OCI-LY1 (cell line): ENCODE measurements around the gene SLC30A4.

Source experiments
- H2AFZ ChIP-seq: fragments of 200-600 bp; sonication (generic), shearing (Covaris generic); 2 replicates; pipeline ENCODE4 v1.6.0; 2014; ENCODE audit warnings: antibody characterized with exemption, mild to moderate bottlenecking, low read length
- H3F3A ChIP-seq: fragments of 200-600 bp; sonication (generic), shearing (Covaris generic); 2 replicates; pipeline ENCODE4 v1.6.0; 2014; ENCODE audit warnings: mild to moderate bottlenecking, antibody characterized with exemption, low read length, moderate library complexity; ENCODE audit not compliant: insufficient read depth
- H3K27ac ChIP-seq: fragments of 200-600 bp; sonication (generic); 2 replicates; pipeline ENCODE4 v1.5.1; 2014; ENCODE audit warnings: low read length, mixed run types, mild to moderate bottlenecking, low read depth; ENCODE audit not compliant: poor library complexity, severe bottlenecking
- H3K27me3 ChIP-seq: fragments of 200-600 bp; sonication (generic); 2 replicates; pipeline ENCODE4 v1.6.0; 2014; ENCODE audit warnings: antibody characterized with exemption, mild to moderate bottlenecking, low read length, moderate library complexity; ENCODE audit not compliant: insufficient read depth
- H3K36me3 ChIP-seq: fragments of 200-600 bp; sonication (generic); 2 replicates; pipeline ENCODE4 v1.6.1; 2014; ENCODE audit warnings: mild to moderate bottlenecking, antibody characterized with exemption, low read length, moderate library complexity, mixed read lengths; ENCODE audit not compliant: insufficient read depth
- H3K4me1 ChIP-seq: fragments of 200-600 bp; sonication (generic); 2 replicates; pipeline ENCODE4 v1.5.1; 2014; ENCODE audit warnings: mild to moderate bottlenecking, low read length, moderate library complexity; ENCODE audit not compliant: insufficient read depth, severe bottlenecking
- H3K4me2 ChIP-seq: fragments of 200-600 bp; sonication (generic), shearing (Covaris generic); 2 replicates; pipeline ENCODE4 v1.6.1; 2014; ENCODE audit warnings: low read length
- H3K4me3 ChIP-seq: fragments of 200-600 bp; sonication (generic); 2 replicates; pipeline ENCODE4 v1.5.1; 2014; ENCODE audit warnings: low read length, low read depth, mild to moderate bottlenecking, mixed read lengths; ENCODE audit not compliant: poor library complexity, severe bottlenecking
- H3K79me2 ChIP-seq: fragments of 200-600 bp; shearing (Covaris generic); 2 replicates; pipeline ENCODE4 v1.6.1; 2016; ENCODE audit warnings: mixed run types, low read length, mixed read lengths; ENCODE audit not compliant: insufficient read depth
- H3K9ac ChIP-seq: fragments of 200-600 bp; sonication (generic), shearing (Covaris generic); 2 replicates; pipeline ENCODE4 v1.6.1; 2014; ENCODE audit warnings: mild to moderate bottlenecking, low read length, mixed read lengths
- H3K9me2 ChIP-seq: fragments of 200-600 bp; sonication (generic), shearing (Covaris generic); 2 replicates; pipeline ENCODE4 v1.6.1; 2014; ENCODE audit warnings: low read depth, mild to moderate bottlenecking, low read length, mixed read lengths
- H3K9me3 ChIP-seq: fragments of 200-600 bp; shearing (Covaris generic); 2 replicates; pipeline ENCODE4 v1.6.1; 2014; ENCODE audit warnings: low read length, mixed read lengths
- H4K20me1 ChIP-seq: fragments of 200-600 bp; sonication (generic), shearing (Covaris generic); 2 replicates; pipeline ENCODE4 v1.6.0; 2016; ENCODE audit warnings: mild to moderate bottlenecking, low read length; ENCODE audit not compliant: insufficient read depth
- EZH2 ChIP-seq: fragments of 200-600 bp; sonication (generic), shearing (Covaris generic); IDR thresholded peaks from 2 replicates; pipeline ENCODE4 v1.8.0; 2017; ENCODE audit warnings: borderline replicate concordance, mixed run types, mild to moderate bottlenecking, antibody characterized with exemption, low read length, moderate library complexity, mixed read lengths
- TF ChIP-seq, protein P1 (sequence below): fragments of 200-600 bp; sonication (generic), shearing (Covaris generic); IDR thresholded peaks from 2 replicates; pipeline ENCODE4 v1.5.1; 2017; ENCODE audit warnings: mild to moderate bottlenecking, antibody characterized with exemption, low read length, moderate library complexity, mixed read lengths

SLC30A4 gene

GRCh38 chr15:45441686-45442085 lies 80.9 kb downstream of the SLC30A4 start:
- Histone ChIP-seq H3K36me3 (no peaks in the 10 kb centered on the region), H2AFZ (no peak overlapping the region), H4K20me1 (no peaks in the 10 kb centered on the region), H3F3A (no peaks in the 10 kb centered on the region), H3K9me3 (no peaks in the 10 kb centered on the region), H3K9me2 (no peaks in the 10 kb centered on the region), H3K27me3 (no peaks in the 10 kb centered on the region), H3K27ac (no peak overlapping the region), H3K4me2 (no peak overlapping the region), H3K4me1 (no peaks in the 10 kb centered on the region), H3K4me3 (no peak overlapping the region), H3K9ac (no peak overlapping the region), H3K79me2 (no peaks in the 10 kb centered on the region)
- no peak for TF ChIP-seq EZH2
- TF ChIP-seq, protein P1, sequence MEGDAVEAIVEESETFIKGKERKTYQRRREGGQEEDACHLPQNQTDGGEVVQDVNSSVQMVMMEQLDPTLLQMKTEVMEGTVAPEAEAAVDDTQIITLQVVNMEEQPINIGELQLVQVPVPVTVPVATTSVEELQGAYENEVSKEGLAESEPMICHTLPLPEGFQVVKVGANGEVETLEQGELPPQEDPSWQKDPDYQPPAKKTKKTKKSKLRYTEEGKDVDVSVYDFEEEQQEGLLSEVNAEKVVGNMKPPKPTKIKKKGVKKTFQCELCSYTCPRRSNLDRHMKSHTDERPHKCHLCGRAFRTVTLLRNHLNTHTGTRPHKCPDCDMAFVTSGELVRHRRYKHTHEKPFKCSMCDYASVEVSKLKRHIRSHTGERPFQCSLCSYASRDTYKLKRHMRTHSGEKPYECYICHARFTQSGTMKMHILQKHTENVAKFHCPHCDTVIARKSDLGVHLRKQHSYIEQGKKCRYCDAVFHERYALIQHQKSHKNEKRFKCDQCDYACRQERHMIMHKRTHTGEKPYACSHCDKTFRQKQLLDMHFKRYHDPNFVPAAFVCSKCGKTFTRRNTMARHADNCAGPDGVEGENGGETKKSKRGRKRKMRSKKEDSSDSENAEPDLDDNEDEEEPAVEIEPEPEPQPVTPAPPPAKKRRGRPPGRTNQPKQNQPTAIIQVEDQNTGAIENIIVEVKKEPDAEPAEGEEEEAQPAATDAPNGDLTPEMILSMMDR, result no peak

DNA sequence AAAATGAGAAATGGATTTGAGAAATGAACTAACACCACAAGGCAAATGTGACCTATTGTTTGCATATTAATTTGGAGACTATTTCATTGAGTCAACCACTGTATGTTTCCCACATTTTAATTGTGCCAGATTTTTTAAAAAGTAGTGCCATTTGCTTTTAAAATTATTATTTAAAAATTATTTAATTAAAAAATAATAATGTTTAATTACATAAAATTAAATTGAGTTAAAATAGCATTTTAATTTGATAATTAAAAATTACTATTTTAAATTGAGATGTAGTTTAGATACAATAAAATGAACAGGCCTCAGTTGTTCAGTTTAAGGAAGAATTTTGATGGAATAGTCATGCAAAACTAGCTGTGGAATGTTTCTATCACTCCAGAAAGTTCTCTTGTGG lies 81.5 kb downstream of the SLC30A4 start:
- H3K27ac ChIP-seq, result no peak overlapping the region
- H4K20me1 ChIP-seq, result no peaks in the 10 kb centered on the region
- no peaks in the 10 kb centered on the region for H3K36me3 ChIP-seq
- H3F3A ChIP-seq, result no peaks in the 10 kb centered on the region
- H3K9me3 ChIP-seq, result no peaks in the 10 kb centered on the region
- TF ChIP-seq, protein P1, result no peak
- no peak for TF ChIP-seq EZH2
- H3K4me2 ChIP-seq, result no peak overlapping the region
- no peak overlapping the region for H3K9ac ChIP-seq
- no peaks in the 10 kb centered on the region for H3K9me2 ChIP-seq
- H3K79me2 ChIP-seq, result no peaks in the 10 kb centered on the region
- H3K4me1 ChIP-seq, result no peaks in the 10 kb centered on the region
- H3K4me3 ChIP-seq, result no peak overlapping the region
- H2AFZ ChIP-seq, result no peak overlapping the region
- 0 out of 2 replicates have a peak, but pooled peaks cover 2% of the 10 kb centered on the region for H3K27me3 ChIP-seq

- H4K20me1 ChIP-seq, result no peaks in the 10 kb centered on the region
- no peak overlapping the region for H3K4me2 ChIP-seq
- H3K4me3 ChIP-seq, result no peak overlapping the region
- H3K27me3 ChIP-seq, result 0 out of 2 replicates have a peak, but pooled peaks cover 5% of the 10 kb centered on the region
- no peaks in the 10 kb centered on the region for H3F3A ChIP-seq
- no peaks in the 10 kb centered on the region for H3K9me2 ChIP-seq
- no peaks in the 10 kb centered on the region for H3K36me3 ChIP-seq
- H3K9me3 ChIP-seq, result no peaks in the 10 kb centered on the region
- no peak overlapping the region for H2AFZ ChIP-seq
- no peaks in the 10 kb centered on the region for H3K4me1 ChIP-seq
- no peak overlapping the region for H3K27ac ChIP-seq
- no peak overlapping the region for H3K9ac ChIP-seq
- H3K79me2 ChIP-seq, result no peaks in the 10 kb centered on the region
- TF ChIP-seq EZH2, result no peak
- TF ChIP-seq, protein P1, result no peak
Observed at GRCh38 chr15:45439521-45440260, 82.9 kb downstream of the SLC30A4 start.
